Measurements from ENCODE around the gene DBP. TPM values are rescaled to one million over a fixed set of nuclear protein-coding genes. Genes with fewer than 3 reads are reported as not detected.

The DBP gene
- polyA plus RNA-seq, 2 of the 4 experiments (the other 2 are of a cell fraction), result 2.5 to 3.8 TPM

DNA sequence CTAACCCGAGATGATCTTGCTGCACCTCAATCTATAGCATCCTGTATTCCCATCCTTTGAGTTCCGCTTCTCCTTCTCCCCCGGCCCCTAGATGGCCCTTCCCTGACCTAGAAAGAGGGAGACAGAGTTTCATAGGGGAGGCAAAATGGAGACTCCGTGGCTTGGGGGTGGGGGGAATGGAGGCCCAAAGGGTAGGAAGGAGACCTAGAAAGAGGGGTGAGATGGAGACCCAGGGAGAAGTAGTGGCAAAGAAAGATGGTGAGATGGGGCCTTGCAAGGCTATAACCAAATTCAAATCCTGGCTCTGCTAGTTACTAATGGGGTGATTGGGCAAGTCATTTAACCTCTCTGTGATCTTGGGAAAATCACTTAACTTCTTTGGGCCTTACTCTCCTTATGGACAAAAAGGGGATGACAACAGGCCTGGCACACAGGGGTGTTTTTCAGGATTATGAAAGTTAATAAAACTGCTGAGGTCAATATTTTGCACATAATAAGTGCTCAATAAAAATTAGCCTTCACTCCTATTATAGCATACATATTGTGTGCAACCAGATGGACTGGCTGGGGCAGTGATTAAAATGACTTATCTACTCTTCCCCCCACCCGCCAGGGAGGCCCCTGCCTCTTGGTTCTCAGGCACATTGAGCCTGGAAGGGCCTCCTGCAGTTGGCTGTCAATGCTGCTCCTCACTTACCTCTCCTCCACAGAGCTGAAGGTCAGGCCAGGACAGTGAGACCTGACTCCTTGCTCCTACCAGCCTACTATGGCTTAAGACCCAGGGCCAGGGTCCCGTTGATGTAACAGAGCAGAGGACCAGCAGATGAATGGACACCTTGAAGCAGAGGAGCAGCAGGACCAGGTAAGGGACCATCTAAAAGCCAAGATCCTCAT is 17.2 kb downstream of the DBP start:
- CTCF ChIA-PET, result interaction anchor here (0.6 to 5.4 kb wide), 7 partner anchors 8 to 349 kb away, joined by 3 to 55 read pairs (median 3); partner anchors contain the start of genes CA11 and SPACA4
- Histone ChIP-seq H3K9me3 (no peaks in the 10 kb centered on the region), H3K27ac (peak overlapping the region; percentile 89 to 90), H3K4me1 (peaks cover 48% of the 10 kb centered on the region), H3K4me3 (peak overlapping the region; percentile 68), H3K4me2 (peak overlapping the region; percentile 78)
- no peak for FAIRE-seq
- ATAC-seq, result peak in 1 of 2 experiments; percentile 2; a peak in 2 of 6 replicates
- TF ChIP-seq POLR2AphosphoS2 (conservative IDR thresholded peaks at IDR 0.05; ENCODE audit: low read length) (no peak), HDAC2 (IDR thresholded peaks at IDR 0.05) (peak; percentile 97), KDM1A (IDR thresholded peaks at IDR 0.05; ENCODE audit: low read depth) (peak; percentile 98), ZFP36 (IDR thresholded peaks at IDR 0.05; ENCODE audit: borderline replicate concordance, partially characterized antibody) (no peak), ZSCAN20 (CRISPR knock-in tag; IDR thresholded peaks at IDR 0.05) (0 out of 2 replicates have a peak, but pooled peaks have one; percentile 35), CHD4 (IDR thresholded peaks at IDR 0.05; ENCODE audit: borderline replicate concordance) (peak; percentile 99), POLR2A (IDR thresholded peaks at IDR 0.05; ENCODE audit: low read length) (no peak), TFCP2L1 (CRISPR knock-in tag; IDR thresholded peaks at IDR 0.05) (no peak; the same call in 1 of the 2 replicates), CBX2 (IDR thresholded peaks at IDR 0.05; ENCODE audit: borderline replicate concordance, low read depth) (no peak), HOXA7 (CRISPR knock-in tag; IDR thresholded peaks at IDR 0.05) (0 out of 2 replicates have a peak, but pooled peaks have one; percentile 32), RARB (CRISPR knock-in tag; IDR thresholded peaks at IDR 0.05) (peak; percentile 20; the same call in 1 of the 2 replicates), TP53 (CRISPR knock-in tag; IDR thresholded peaks at IDR 0.05) (0 out of 2 replicates have a peak, but pooled peaks have one; percentile 84), ESRRA (IDR thresholded peaks at IDR 0.05; ENCODE audit: borderline replicate concordance, low read length) (no peak), CHD2 (IDR thresholded peaks at IDR 0.05; ENCODE audit: low read length, partially characterized antibody) (no peak), MAZ (IDR thresholded peaks at IDR 0.05; ENCODE audit: borderline replicate concordance, low read depth, low read length) (no peak; the same call in 1 of the 2 replicates), KDM5A (IDR thresholded peaks at IDR 0.05) (0 out of 2 replicates have a peak, but pooled peaks have one; percentile 14), PHF8 (IDR thresholded peaks at IDR 0.05; ENCODE audit: borderline replicate concordance, low read depth) (peak; percentile 71; the same call in 1 of the 2 replicates), HOXB13 (CRISPR knock-in tag; IDR thresholded peaks at IDR 0.05; ENCODE audit: low read depth) (0 out of 2 replicates have a peak, but pooled peaks have one; percentile 23), JUNB (IDR thresholded peaks at IDR 0.05) (no peak), FOSB (CRISPR knock-in tag; IDR thresholded peaks at IDR 0.05) (peak; percentile 22; the same call in 1 of the 2 replicates), MAFK (IDR thresholded peaks at IDR 0.05; ENCODE audit: partially characterized antibody) (peak; percentile 75), CEBPB (IDR thresholded peaks at IDR 0.05) (no peak)
- TF ChIP-seq, protein P1, sequence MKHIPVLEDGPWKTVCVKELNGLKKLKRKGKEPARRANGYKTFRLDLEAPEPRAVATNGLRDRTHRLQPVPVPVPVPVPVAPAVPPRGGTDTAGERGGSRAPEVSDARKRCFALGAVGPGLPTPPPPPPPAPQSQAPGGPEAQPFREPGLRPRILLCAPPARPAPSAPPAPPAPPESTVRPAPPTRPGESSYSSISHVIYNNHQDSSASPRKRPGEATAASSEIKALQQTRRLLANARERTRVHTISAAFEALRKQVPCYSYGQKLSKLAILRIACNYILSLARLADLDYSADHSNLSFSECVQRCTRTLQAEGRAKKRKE (CRISPR knock-in tag; IDR thresholded peaks at IDR 0.05; ENCODE audit: low read depth), result peak; percentile 68; the same call in 1 of the 2 replicates
- TF ChIP-seq, protein P2, sequence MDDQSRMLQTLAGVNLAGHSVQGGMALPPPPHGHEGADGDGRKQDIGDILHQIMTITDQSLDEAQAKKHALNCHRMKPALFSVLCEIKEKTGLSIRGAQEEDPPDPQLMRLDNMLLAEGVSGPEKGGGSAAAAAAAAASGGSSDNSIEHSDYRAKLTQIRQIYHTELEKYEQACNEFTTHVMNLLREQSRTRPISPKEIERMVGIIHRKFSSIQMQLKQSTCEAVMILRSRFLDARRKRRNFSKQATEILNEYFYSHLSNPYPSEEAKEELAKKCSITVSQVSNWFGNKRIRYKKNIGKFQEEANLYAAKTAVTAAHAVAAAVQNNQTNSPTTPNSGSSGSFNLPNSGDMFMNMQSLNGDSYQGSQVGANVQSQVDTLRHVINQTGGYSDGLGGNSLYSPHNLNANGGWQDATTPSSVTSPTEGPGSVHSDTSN (IDR thresholded peaks at IDR 0.05), result no peak
- no peak for DNase-seq (ENCODE audit: low read depth in 1 of 2, low spot score in 1 of 2)
- POLR2A ChIA-PET, result interaction anchor here (0.6 to 3.6 kb wide), 30 partner anchors 8 to 357 kb away, joined by 3 to 70 read pairs (median 6); partner anchors contain the start of genes CA11, DBP, IZUMO1 and KDELR1
- WGBS (ENCODE audit: missing lambda C conversion rate), result 36% methylated on average over 6 of the region's 6 CpGs

Data from A549 (cell line).